HFF-Myc (cell line): ENCODE results near the gene PHF21B.
A peak's percentile ranks its signal among the peaks of the same experiment; 100 is the strongest.

Source experiments
- DNase-seq: peaks from one replicate; pipeline ENCODE4 v3.0.0-alpha.2; 2011; ENCODE audit warnings: low read depth; ENCODE audit errors: extremely low read depth
- H3K4me3 ChIP-seq: replicated peaks from 2 replicates; pipeline ENCODE4 v1.5.1; 2011; ENCODE audit warnings: low read depth, mild to moderate bottlenecking, control low read depth, low read length
- TF ChIP-seq, protein P1 (sequence below): IDR thresholded peaks from 2 replicates; pipeline ENCODE4 v1.5.1; 2012; ENCODE audit warnings: mild to moderate bottlenecking, low read depth, low read length, control low read depth; ENCODE audit errors: missing control alignments

The PHF21B gene

GRCh38 chr22:45007391-45008185, 2.2 kb downstream of the PHF21B start:
- no peak for DNase-seq
- TF ChIP-seq, protein P1, sequence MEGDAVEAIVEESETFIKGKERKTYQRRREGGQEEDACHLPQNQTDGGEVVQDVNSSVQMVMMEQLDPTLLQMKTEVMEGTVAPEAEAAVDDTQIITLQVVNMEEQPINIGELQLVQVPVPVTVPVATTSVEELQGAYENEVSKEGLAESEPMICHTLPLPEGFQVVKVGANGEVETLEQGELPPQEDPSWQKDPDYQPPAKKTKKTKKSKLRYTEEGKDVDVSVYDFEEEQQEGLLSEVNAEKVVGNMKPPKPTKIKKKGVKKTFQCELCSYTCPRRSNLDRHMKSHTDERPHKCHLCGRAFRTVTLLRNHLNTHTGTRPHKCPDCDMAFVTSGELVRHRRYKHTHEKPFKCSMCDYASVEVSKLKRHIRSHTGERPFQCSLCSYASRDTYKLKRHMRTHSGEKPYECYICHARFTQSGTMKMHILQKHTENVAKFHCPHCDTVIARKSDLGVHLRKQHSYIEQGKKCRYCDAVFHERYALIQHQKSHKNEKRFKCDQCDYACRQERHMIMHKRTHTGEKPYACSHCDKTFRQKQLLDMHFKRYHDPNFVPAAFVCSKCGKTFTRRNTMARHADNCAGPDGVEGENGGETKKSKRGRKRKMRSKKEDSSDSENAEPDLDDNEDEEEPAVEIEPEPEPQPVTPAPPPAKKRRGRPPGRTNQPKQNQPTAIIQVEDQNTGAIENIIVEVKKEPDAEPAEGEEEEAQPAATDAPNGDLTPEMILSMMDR = no peak
- H3K4me3 ChIP-seq = peak overlapping the region; percentile 28

- TF ChIP-seq, protein P1 = no peak
- H3K4me3 ChIP-seq = no peak overlapping the region
- DNase-seq = no peak
These were observed 2.8 kb downstream of the PHF21B start for GRCh38 chr22:45006964-45007390.

- TF ChIP-seq, protein P1 = no peak
- H3K4me3 ChIP-seq = no peak overlapping the region
- DNase-seq = no peak
These were observed 3.5 kb downstream of the PHF21B start for GRCh38 chr22:45006111-45006963.

DNA sequence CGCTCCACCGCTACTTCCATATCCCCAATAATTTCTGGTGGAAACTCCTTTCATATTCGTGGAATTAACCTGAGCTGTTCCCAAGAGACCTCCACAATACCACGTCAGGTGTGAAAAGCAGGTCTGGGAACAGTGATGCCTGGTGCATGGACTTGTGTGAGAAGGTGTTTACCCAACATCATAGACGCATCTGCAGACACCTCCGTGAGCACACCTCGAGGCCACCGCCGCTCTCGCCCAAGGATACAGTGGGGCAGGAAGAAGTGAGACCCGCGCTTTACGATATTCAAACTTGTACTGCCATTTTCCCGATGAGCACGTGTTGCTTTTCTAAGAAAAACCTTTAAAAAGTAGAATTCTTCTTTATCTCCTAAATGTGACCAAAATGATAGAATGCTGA, 8.2 kb downstream of the PHF21B start:
- TF ChIP-seq, protein P1 = no peak
- no peak overlapping the region for H3K4me3 ChIP-seq
- DNase-seq = no peak

GRCh38 chr22:45000330-45000729, 9.5 kb downstream of the PHF21B start:
- no peak for DNase-seq
- TF ChIP-seq, protein P1 = no peak
- no peak overlapping the region for H3K4me3 ChIP-seq

GRCh38 chr22:44999687-45000086, 10.1 kb downstream of the PHF21B start:
- TF ChIP-seq, protein P1 = no peak
- no peak for DNase-seq
- no peak overlapping the region for H3K4me3 ChIP-seq
